Muscle layer of colon (tissue), 2 donors: Measurements from ENCODE around the gene ENO1.

Source experiments
- H3K27ac ChIP-seq: one replicate; pipeline ENCODE4 v1.7.0; 2013; ENCODE audit warnings: low read depth, mild to moderate bottlenecking, low read length, moderate library complexity
- H3K27me3 ChIP-seq, 2 donors: one replicate each; pipeline ENCODE4 v1.7.0; 2013; ENCODE audit warnings: low read length in 2 of 2, mild to moderate bottlenecking in 2 of 2; ENCODE audit not compliant: insufficient read depth in 2 of 2, control insufficient read depth in 1 of 2
- H3K36me3 ChIP-seq: one replicate; pipeline ENCODE4 v1.7.0; 2013; ENCODE audit warnings: mild to moderate bottlenecking, low read length; ENCODE audit not compliant: insufficient read depth
- H3K4me1 ChIP-seq: one replicate; pipeline ENCODE4 v1.7.0; 2013; ENCODE audit warnings: mild to moderate bottlenecking, low read length; ENCODE audit not compliant: insufficient read depth
- H3K4me3 ChIP-seq, 2 donors: one replicate each; pipeline ENCODE4 v1.7.0; 2013; ENCODE audit warnings: low read length in 2 of 2, low read depth in 1 of 2, mild to moderate bottlenecking in 1 of 2, moderate library complexity in 1 of 2
- H3K9ac ChIP-seq: one replicate; pipeline ENCODE4 v1.7.0; 2013; ENCODE audit warnings: low read length
- H3K9me3 ChIP-seq: one replicate; pipeline ENCODE4 v1.7.0; 2013; ENCODE audit warnings: mild to moderate bottlenecking, low read length
- donor health status: abdominal sarcoma.
- donor health status: Adenocarcinoma of cecum.

ENO1 gene

GRCh38 chr1:8856689-8857412, 21.6 kb downstream of the ENO1 start:
- H3K36me3 ChIP-seq, result peaks cover 23% of the 10 kb centered on the region
- H3K27me3 ChIP-seq, result no peaks in the 10 kb centered on the region
- no peak overlapping the region for H3K9ac ChIP-seq
- H3K4me3 ChIP-seq, result no peak overlapping the region
- H3K9me3 ChIP-seq, result no peaks in the 10 kb centered on the region
- no peak overlapping the region for H3K27ac ChIP-seq
- peaks cover 16% of the 10 kb centered on the region for H3K4me1 ChIP-seq

- H3K9me3 ChIP-seq, result no peaks in the 10 kb centered on the region
- H3K4me3 ChIP-seq, result no peak overlapping the region
- H3K36me3 ChIP-seq, result peaks cover 4% of the 10 kb centered on the region
- peaks cover 14% of the 10 kb centered on the region for H3K4me1 ChIP-seq
- no peaks in the 10 kb centered on the region for H3K27me3 ChIP-seq
- no peak overlapping the region for H3K9ac ChIP-seq
- no peak overlapping the region for H3K27ac ChIP-seq
Observed at GRCh38 chr1:8854240-8854639, 24.2 kb downstream of the ENO1 start.

GRCh38 chr1:8851060-8851459, 27.4 kb downstream of the ENO1 start:
- no peak overlapping the region for H3K9ac ChIP-seq
- H3K27me3 ChIP-seq, result no peaks in the 10 kb centered on the region
- H3K9me3 ChIP-seq, result no peaks in the 10 kb centered on the region
- H3K4me1 ChIP-seq, result peaks cover 10% of the 10 kb centered on the region
- no peak overlapping the region for H3K4me3 ChIP-seq
- H3K36me3 ChIP-seq, result no peaks in the 10 kb centered on the region
- H3K27ac ChIP-seq, result no peak overlapping the region

- no peak overlapping the region for H3K9ac ChIP-seq
- peaks cover 14% of the 10 kb centered on the region for H3K4me1 ChIP-seq
- no peak overlapping the region for H3K4me3 ChIP-seq
- H3K36me3 ChIP-seq, result no peaks in the 10 kb centered on the region
- H3K9me3 ChIP-seq, result no peaks in the 10 kb centered on the region
- H3K27me3 ChIP-seq, result no peaks in the 10 kb centered on the region
- H3K27ac ChIP-seq, result peak overlapping the region; percentile 19
Observed at GRCh38 chr1:8848663-8849386, 29.7 kb downstream of the ENO1 start.

GRCh38 chr1:8847990-8848389, 30.5 kb downstream of the ENO1 start:
- no peak overlapping the region for H3K4me3 ChIP-seq
- H3K9me3 ChIP-seq, result no peaks in the 10 kb centered on the region
- H3K27me3 ChIP-seq, result no peaks in the 10 kb centered on the region
- H3K36me3 ChIP-seq, result no peaks in the 10 kb centered on the region
- peak overlapping the region; percentile 19 for H3K27ac ChIP-seq
- H3K4me1 ChIP-seq, result peaks cover 14% of the 10 kb centered on the region
- no peak overlapping the region for H3K9ac ChIP-seq

GRCh38 chr1:8846263-8846662, 32.2 kb downstream of the ENO1 start:
- no peaks in the 10 kb centered on the region for H3K27me3 ChIP-seq
- H3K27ac ChIP-seq, result no peak overlapping the region
- H3K9me3 ChIP-seq, result no peaks in the 10 kb centered on the region
- H3K36me3 ChIP-seq, result no peaks in the 10 kb centered on the region
- no peak overlapping the region for H3K4me3 ChIP-seq
- peaks cover 14% of the 10 kb centered on the region for H3K4me1 ChIP-seq
- no peak overlapping the region for H3K9ac ChIP-seq

- no peak overlapping the region for H3K27ac ChIP-seq
- no peaks in the 10 kb centered on the region for H3K9me3 ChIP-seq
- H3K4me1 ChIP-seq, result peaks cover 14% of the 10 kb centered on the region
- H3K9ac ChIP-seq, result no peak overlapping the region
- H3K36me3 ChIP-seq, result no peaks in the 10 kb centered on the region
- H3K27me3 ChIP-seq, result no peaks in the 10 kb centered on the region
- H3K4me3 ChIP-seq, result no peak overlapping the region
Observed at GRCh38 chr1:8845104-8846097, 33.1 kb downstream of the ENO1 start.

GRCh38 chr1:8844501-8845006, 33.9 kb downstream of the ENO1 start:
- no peak overlapping the region for H3K27ac ChIP-seq
- H3K9ac ChIP-seq, result no peak overlapping the region
- no peaks in the 10 kb centered on the region for H3K9me3 ChIP-seq
- no peaks in the 10 kb centered on the region for H3K36me3 ChIP-seq
- H3K4me1 ChIP-seq, result peaks cover 14% of the 10 kb centered on the region
- H3K4me3 ChIP-seq, result no peak overlapping the region
- H3K27me3 ChIP-seq, result no peaks in the 10 kb centered on the region

GRCh38 chr1:8841395-8841794, 37.1 kb downstream of the ENO1 start:
- Histone ChIP-seq H3K27ac (no peak overlapping the region), H3K9ac (no peak overlapping the region), H3K27me3 (no peaks in the 10 kb centered on the region)

GRCh38 chr1:8839990-8840389, 38.5 kb downstream of the ENO1 start:
- H3K9ac ChIP-seq, result no peak overlapping the region
- H3K36me3 ChIP-seq, result no peaks in the 10 kb centered on the region
- no peak overlapping the region for H3K27ac ChIP-seq
- H3K4me1 ChIP-seq, result no peaks in the 10 kb centered on the region
- H3K9me3 ChIP-seq, result no peaks in the 10 kb centered on the region
- H3K4me3 ChIP-seq, result no peak overlapping the region
- H3K27me3 ChIP-seq, result no peaks in the 10 kb centered on the region

More at GRCh38 chr1:8841395-8841794, 37.1 kb downstream of the ENO1 start:
- peaks cover 8% of the 10 kb centered on the region for H3K4me1 ChIP-seq
- H3K9me3 ChIP-seq, result no peaks in the 10 kb centered on the region
- H3K36me3 ChIP-seq, result no peaks in the 10 kb centered on the region
- H3K4me3 ChIP-seq, result no peak overlapping the region
